Stimulated activated effector memory CD8-positive, alpha-beta T cell treated with anti-CD3 and anti-CD28 coated beads, Interleukin-12 subunit alpha, Interleukin-12 subunit beta, amount 100 ng/mL, for 72 hours (primary cell): ENCODE data around the gene TMEM179B.
"Not testable (repeated sequence)": the region's sequence is repeated elsewhere in the genome, so short reads cannot be mapped to it uniquely, and the experiment has no call there.

Source experiments
- ATAC-seq: fragments of 150-1000 bp; cut with Tn5 transposase; 2 replicates; pipeline ENCODE4 v1.10.0; 2021
- DNase-seq, 2 donors: peaks; one replicate each; pipeline ENCODE4 v3.0.0; 2021 to 2022; ENCODE audit warnings: low spot score in 2 of 2
- H3K27ac Mint-ChIP-seq: one replicate; pipeline ENCODE4 v1.8.0; 2022; ENCODE audit warnings: mild to moderate bottlenecking, mixed read lengths
- H3K36me3 Mint-ChIP-seq: one replicate; pipeline ENCODE4 v1.8.0; 2022; ENCODE audit warnings: mild to moderate bottlenecking, mixed read lengths
- H3K4me1 Mint-ChIP-seq: one replicate; pipeline ENCODE4 v1.8.0; 2022; ENCODE audit warnings: mixed read lengths
- H3K4me3 Mint-ChIP-seq: one replicate; pipeline ENCODE4 v1.8.0; 2022; ENCODE audit warnings: mild to moderate bottlenecking, mixed read lengths
- H3K9me3 Mint-ChIP-seq: one replicate; pipeline ENCODE4 v1.8.0; 2022; ENCODE audit warnings: mixed read lengths

Gene TMEM179B, protein sequence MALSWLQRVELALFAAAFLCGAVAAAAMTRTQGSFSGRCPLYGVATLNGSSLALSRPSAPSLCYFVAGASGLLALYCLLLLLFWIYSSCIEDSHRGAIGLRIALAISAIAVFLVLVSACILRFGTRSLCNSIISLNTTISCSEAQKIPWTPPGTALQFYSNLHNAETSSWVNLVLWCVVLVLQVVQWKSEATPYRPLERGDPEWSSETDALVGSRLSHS

DNA sequence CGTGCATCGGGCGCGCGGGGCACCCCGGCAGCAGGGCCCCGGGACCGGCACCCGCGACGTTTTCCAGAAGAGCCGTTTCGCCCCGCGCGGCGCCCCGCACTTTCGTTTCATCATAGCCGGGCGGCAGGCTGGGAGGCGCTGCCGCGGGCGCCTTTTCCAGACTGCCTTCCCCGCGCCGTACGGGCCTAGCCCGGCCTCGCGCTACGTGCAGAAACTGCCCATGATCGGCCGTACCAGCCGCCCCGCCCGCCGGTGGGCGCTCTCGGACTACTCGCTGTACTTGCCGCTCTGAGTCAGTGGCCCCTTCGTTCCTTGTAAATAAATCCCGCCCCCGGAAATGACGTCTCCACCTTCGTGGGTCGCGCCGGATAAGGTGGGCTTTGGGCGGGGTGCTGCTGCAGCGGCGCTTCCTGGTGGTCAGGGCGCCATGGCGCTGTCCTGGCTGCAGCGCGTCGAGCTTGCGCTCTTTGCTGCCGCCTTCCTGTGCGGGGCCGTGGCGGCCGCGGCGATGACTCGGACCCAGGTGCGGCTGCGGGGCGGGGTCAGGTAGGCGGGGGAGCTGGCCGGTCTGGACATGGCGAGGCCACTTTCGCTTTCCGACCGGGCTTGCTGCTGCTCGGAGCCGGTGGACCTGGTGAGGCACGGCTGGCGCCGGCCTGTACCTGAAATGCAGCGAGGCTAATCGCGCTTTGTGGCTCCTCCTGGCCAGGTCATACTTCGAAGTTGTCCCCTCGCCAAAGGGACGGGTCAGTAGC lies at the start of gene TMEM179B:
Gene TMEM179B (plus strand): TSS at position 398 of the 755 bp plus-strand sequence. CDS start 30 bp downstream, at position 428.
- peak within 1 kb of the TSS; percentile 92 for H3K4me3 Mint-ChIP-seq
- H3K27ac Mint-ChIP-seq = peak within 1 kb of the TSS; percentile 92
- H3K36me3 Mint-ChIP-seq = peaks cover 82% of the 10 kb centered on the region
- peak; percentile 87 for ATAC-seq
- H3K9me3 Mint-ChIP-seq = no peaks in the 10 kb centered on the region
- H3K4me1 Mint-ChIP-seq = peaks cover 36% of the 10 kb centered on the region
- DNase-seq = peak; percentile 91 to 99

DNA sequence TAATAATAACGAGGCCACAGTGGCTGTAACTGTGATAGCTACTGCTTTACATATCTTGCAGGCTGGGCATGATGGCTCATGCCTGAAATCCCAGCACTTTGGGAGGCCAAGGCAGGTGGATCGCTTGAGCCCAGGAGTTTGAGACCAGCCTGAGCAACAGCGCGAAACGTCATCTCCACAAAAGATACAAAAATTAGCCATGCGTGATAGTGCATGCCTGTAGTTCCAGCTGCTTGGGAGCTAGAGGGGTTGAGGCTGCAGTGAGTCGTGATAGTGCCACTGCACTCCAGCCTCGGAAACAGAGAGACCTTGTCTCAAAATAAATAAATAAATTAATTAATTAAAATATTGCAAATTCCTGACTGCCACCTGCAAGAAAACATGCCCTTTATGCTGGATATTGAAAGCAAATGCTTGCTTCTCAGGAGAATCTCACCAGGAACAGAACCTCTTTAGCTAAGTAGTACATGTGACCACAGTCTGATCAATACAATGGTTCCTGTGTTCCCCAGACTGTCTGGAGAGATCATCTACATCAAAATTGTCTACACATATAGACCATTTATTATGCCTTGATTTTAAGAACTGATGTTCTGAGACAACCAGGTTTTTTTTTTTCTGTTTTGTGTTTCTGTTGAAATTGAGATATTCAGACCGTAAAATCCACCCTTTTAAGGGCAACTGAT lies 39.6 kb upstream of the TMEM179B start:
- H3K36me3 Mint-ChIP-seq = peaks cover 13% of the 10 kb centered on the region
- H3K27ac Mint-ChIP-seq = no peak overlapping the region
- H3K4me3 Mint-ChIP-seq = no peak overlapping the region
- H3K9me3 Mint-ChIP-seq = no peaks in the 10 kb centered on the region
- ATAC-seq (no peak), DNase-seq (no peak)
- H3K4me1 Mint-ChIP-seq = peaks cover 8% of the 10 kb centered on the region

GRCh38 chr11:62749931-62750330 lies 37.3 kb upstream of the TMEM179B start:
- peak overlapping the region; percentile 5 for H3K27ac Mint-ChIP-seq
- H3K9me3 Mint-ChIP-seq, DNase-seq, ATAC-seq, H3K4me3 Mint-ChIP-seq: not testable (repeated sequence)
- peaks cover 25% of the 10 kb centered on the region for H3K36me3 Mint-ChIP-seq
- H3K4me1 Mint-ChIP-seq = peaks cover 20% of the 10 kb centered on the region

DNA sequence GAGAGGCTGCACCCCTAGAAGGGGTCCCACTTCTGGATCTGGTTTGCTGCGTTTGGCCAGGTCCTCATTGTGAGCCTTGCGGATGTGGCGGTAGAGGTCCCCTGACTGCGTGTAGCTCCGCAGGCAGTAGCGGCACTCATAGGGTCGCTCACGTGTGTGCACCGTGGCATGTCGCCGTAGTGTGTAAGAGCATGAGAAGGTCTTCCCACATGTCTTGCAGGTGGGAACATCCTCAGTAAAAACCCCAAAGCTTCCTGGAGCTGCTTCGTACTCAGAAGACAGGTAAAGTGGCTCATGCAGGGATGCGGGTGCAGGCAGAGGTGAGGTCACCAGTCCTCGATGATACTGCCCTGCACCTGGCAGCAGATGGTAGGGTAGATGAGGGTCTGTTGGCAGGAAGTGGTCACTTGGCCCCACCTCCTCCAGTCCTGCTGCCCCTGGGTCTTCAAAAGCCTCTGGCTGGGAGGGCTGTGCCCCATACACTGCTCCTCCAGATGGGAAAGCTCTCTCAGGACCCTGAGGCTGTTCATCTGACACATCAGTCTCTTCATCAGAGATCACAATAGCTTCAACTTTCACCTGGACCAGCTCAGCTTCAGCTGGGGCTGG lies 34.9 kb upstream of the TMEM179B start:
- Mint-ChIP-seq H3K36me3 (peaks cover 25% of the 10 kb centered on the region), H3K27ac (no peak overlapping the region), H3K9me3 (no peaks in the 10 kb centered on the region), H3K4me1 (peaks cover 20% of the 10 kb centered on the region), H3K4me3 (peak overlapping the region; percentile 87)
- ATAC-seq = no peak
- no peak for DNase-seq

GRCh38 chr11:62752994-62753735 lies 34.0 kb upstream of the TMEM179B start:
- Mint-ChIP-seq H3K9me3 (no peaks in the 10 kb centered on the region), H3K36me3 (peaks cover 25% of the 10 kb centered on the region), H3K4me1 (peaks cover 20% of the 10 kb centered on the region), H3K27ac (peak overlapping the region; percentile 92), H3K4me3 (peak overlapping the region; percentile 87)
- DNase-seq = peak in 1 of 2 donors; percentile 11
- ATAC-seq = no peak

DNA sequence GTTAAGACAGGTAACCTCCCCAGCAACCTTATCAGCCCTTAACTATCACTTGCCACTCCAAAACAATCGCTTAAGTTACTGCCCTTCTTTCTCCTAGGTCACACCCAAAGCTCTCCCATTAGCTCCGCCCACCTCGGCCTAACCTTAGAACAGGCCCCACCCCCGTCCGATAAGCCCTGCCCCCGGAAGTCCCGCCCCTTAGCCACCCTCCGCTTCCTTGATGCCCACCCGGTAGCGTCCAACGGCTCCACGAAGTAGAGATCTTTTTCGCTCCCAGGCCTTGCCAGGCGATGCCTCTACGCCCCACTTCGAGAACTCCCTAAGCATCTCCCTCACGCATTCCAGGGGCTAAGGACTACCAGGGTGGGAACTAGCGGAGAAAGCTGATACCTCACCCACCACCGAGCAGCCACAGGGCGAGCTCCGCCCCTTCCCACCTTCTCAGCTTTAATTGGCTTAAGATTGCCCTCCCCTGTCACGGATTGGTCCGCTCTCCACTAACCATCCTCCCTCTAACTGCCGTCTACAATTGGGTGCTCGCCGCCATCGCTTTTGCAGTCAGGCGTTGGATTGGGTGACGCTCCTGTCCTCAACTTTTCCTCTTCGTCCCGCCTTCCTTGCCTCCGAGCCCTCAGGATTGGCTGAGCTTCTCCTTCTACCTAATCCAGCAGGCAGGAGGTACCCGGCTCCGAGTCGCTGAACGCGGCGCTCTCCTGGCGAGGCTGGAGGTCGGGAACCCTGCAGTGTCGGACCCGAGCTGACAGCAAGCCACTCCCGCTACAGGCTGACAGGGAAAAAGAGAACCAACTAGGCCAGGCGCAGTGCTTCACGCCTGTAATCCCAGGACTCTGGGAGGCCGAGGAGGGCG lies 33.2 kb upstream of the TMEM179B start, which contains the start of gene ZBTB3:
Gene ZBTB3 (minus strand): TSS at position 425 of the 868 bp plus-strand sequence. CDS start 496 bp downstream, outside the sequence.
- H3K4me3 Mint-ChIP-seq = peak within 1 kb of the TSS; percentile 87
- peaks cover 22% of the 10 kb centered on the region for H3K36me3 Mint-ChIP-seq
- no peaks in the 10 kb centered on the region for H3K9me3 Mint-ChIP-seq
- peaks cover 20% of the 10 kb centered on the region for H3K4me1 Mint-ChIP-seq
- ATAC-seq (peak; percentile 98), DNase-seq (peak; percentile 90 to 97)
- H3K27ac Mint-ChIP-seq = peak within 1 kb of the TSS; percentile 92

DNA sequence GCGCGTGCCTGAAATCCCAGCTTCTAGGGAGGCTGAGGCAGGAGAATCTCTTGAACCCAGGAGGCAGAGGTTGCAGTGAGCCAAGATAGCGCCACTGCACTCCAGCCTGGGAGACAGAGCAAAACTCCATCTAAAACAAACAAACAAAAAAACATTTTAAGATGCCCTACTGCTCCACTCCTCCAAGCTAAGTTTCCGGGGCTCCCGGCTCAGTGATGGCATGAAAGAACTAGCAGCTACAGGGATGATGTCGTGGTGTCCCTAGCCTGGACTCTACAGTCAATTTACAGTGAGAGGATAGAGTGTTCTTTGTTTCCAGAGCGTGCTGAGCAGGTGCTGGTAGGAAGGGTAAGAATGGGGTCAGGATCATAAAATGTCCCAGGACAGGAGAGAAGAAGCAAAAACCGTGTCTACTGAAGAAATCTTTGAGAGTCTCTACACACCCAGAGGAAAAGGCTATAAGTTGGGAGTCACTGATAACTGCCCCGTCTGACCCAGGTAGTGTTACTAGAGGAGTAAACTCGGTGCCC lies 32.1 kb upstream of the TMEM179B start:
- Mint-ChIP-seq H3K27ac (no peak overlapping the region), H3K9me3 (no peaks in the 10 kb centered on the region), H3K4me1 (peaks cover 20% of the 10 kb centered on the region), H3K4me3 (peak overlapping the region; percentile 87), H3K36me3 (peaks cover 12% of the 10 kb centered on the region)
- DNase-seq = no peak
- ATAC-seq = no peak

- no peak for ATAC-seq
- DNase-seq = no peak
- H3K36me3 Mint-ChIP-seq = peaks cover 33% of the 10 kb centered on the region
- H3K27ac Mint-ChIP-seq = no peak overlapping the region
- H3K4me1 Mint-ChIP-seq = peaks cover 30% of the 10 kb centered on the region
- H3K4me3 Mint-ChIP-seq = no peak overlapping the region
- H3K9me3 Mint-ChIP-seq = no peaks in the 10 kb centered on the region
These were observed 29.1 kb upstream of the TMEM179B start for GRCh38 chr11:62757846-62758788.

GRCh38 chr11:62760867-62761227 lies 26.4 kb upstream of the TMEM179B start:
- ATAC-seq, DNase-seq, H3K9me3 Mint-ChIP-seq: not testable (repeated sequence)
- Mint-ChIP-seq H3K4me3 (peak overlapping the region; percentile 88), H3K4me1 (peaks cover 24% of the 10 kb centered on the region), H3K36me3 (peaks cover 44% of the 10 kb centered on the region), H3K27ac (peak overlapping the region; percentile 91)

DNA sequence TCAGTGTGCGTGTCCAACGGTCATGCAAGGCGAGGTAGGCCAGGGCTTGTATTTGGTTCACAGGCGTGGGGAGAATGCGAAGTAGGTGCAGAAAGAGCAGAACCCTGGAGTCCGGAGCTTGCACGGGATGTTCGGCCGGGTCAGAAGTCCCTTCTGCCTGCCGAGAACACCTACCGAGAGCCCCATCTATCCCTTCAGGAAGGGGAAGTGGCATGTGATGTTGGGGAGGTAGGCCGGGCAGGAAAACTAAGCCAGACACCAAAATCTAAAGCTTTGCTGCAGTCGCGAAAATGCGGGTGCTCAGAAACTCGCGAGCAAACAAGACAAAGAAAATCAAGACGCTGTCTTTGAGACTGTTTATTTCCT lies 16.4 kb upstream of the TMEM179B start:
- H3K4me3 Mint-ChIP-seq = peak overlapping the region; percentile 90
- peak in 1 of 2 donors; percentile 73 for DNase-seq
- H3K4me1 Mint-ChIP-seq = peaks cover 33% of the 10 kb centered on the region
- H3K9me3 Mint-ChIP-seq = no peaks in the 10 kb centered on the region
- H3K27ac Mint-ChIP-seq = peak overlapping the region; percentile 97
- peaks cover 60% of the 10 kb centered on the region for H3K36me3 Mint-ChIP-seq
- no peak for ATAC-seq

DNA sequence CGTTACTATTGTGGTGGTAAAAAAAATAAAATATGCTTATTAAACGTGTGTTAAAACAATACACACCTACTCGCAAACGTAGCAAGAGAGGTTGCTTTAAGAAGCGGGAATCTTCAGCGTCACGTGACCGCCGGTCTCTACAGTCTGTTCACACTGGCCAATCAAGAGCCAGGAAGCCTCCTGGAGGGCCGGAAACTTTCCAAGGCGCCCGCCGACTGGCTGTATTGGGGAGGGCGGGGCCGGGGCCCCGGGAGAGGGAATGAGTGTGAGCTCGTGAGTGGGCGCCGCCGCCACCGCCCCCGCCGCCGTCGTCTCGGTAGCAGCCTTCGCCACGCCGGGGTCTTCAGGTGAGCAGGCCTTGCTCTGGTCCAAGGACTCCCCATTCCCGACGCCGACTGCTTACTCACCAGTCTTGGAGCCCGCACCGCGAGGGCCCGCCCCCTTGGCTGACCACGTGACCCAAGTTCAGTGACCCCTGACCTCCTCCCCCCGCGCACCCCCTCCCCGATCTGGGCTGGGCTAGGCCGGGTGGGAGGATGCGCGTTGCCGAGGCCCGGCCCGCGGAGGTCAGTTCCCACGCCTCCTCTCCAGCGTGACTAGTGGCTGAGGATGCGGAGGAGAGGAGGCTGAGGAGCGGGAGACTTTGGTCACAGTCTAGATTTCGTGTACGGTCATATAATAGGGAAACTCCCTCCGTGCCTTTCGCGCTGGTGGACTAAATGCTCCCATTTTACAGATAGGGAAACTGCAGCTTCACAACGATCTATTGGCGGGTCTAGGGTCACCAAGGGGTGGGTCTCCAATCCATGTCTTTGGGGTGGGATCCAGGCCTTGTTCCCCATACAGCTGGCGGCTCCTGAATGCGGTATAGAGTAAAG lies 15.8 kb upstream of the TMEM179B start, which contains the start of gene TAF6L:
Gene TAF6L (plus strand): TSS at position 253 of the 878 bp plus-strand sequence. CDS start 4,388 bp downstream, outside the sequence.
- DNase-seq (peak; percentile 91 to 99), ATAC-seq (peak; percentile 92)
- Mint-ChIP-seq H3K4me1 (peaks cover 33% of the 10 kb centered on the region), H3K27ac (peak within 1 kb of the TSS; percentile 97), H3K9me3 (no peaks in the 10 kb centered on the region), H3K4me3 (peak within 1 kb of the TSS; percentile 90), H3K36me3 (peaks cover 56% of the 10 kb centered on the region)

DNA sequence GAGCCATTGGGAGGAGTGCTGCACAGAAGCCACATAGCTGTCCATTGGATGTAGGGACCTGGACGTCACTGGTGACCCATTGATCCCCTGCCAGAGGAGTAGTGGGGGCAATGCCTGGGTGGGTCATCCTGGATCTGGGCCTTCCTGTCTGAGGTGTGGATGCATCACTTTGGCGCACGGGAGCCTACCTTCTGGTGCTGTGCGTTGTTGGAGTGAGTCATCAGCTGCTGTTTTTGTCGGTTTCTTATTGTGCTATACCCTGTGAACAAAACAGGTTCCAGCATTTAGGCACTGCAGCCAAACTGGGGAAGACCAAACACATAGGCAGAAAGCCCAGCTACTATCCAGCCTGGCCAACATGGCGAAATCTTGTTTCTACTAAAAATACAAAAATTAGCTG lies 12.8 kb upstream of the TMEM179B start:
- ATAC-seq = no peak
- peak overlapping the region; percentile 70 for H3K27ac Mint-ChIP-seq

More for the DNA sequence above, 12.8 kb upstream of the TMEM179B start:
- H3K4me1 Mint-ChIP-seq = peaks cover 51% of the 10 kb centered on the region
- DNase-seq = no peak
- no peak overlapping the region for H3K4me3 Mint-ChIP-seq
- peaks cover 59% of the 10 kb centered on the region for H3K36me3 Mint-ChIP-seq
- H3K9me3 Mint-ChIP-seq = no peaks in the 10 kb centered on the region
